AG09319 (cell line): ENCODE data around the gene ABCA4.
A peak's percentile ranks its signal among the peaks of the same experiment; 100 is the strongest.

Experiments
- DNase-seq: peaks from one replicate; pipeline ENCODE4 v3.0.0-alpha.2; 2010; ENCODE audit warnings: low read depth; ENCODE audit errors: extremely low read depth
- CTCF ChIP-seq: IDR thresholded peaks from 2 replicates; pipeline ENCODE4 v1.5.1; 2011; ENCODE audit warnings: low read depth, mild to moderate bottlenecking, inconsistent platforms, low read length, moderate library complexity

Gene ABCA4

GRCh38 chr1:94048413-94049164 is 72.4 kb downstream of the ABCA4 start:
- no peak for DNase-seq
- TF ChIP-seq CTCF = no peak

GRCh38 chr1:94047949-94048348 is 73.0 kb downstream of the ABCA4 start:
- TF ChIP-seq CTCF = no peak
- no peak for DNase-seq

GRCh38 chr1:94045465-94046056 is 75.4 kb downstream of the ABCA4 start:
- DNase-seq = peak; percentile 79
- TF ChIP-seq CTCF = peak; percentile 74

GRCh38 chr1:94044891-94045290 is 76.1 kb downstream of the ABCA4 start:
- TF ChIP-seq CTCF = no peak
- no peak for DNase-seq

DNA sequence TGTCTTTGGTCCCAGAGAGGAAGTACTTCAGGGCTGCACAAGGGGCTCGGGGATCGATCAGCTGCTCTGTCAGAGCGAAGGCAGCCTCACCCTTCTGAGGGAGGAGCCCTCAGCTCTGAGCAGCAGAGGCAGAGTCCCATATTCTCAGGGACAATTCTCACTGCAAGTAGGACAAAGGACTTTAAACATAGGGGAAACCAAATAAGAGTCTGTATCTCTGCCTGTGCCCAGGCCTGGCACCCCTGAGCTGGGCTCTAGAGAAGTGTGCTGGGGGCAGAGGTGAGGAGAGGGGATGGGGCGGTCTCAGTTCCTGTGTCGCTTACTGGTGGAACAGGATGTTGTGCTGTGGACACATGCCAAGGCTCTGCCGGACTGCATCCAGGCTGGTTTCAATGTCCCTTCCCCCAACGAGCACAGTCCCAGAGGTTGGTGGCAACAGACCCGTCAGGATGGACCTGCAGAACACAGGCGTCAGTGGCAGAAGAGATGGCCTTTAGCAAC is 76.6 kb downstream of the ABCA4 start:
- TF ChIP-seq CTCF = no peak
- DNase-seq = no peak

- TF ChIP-seq CTCF = no peak
- no peak for DNase-seq
Measured at GRCh38 chr1:94043738-94044289, 77.1 kb downstream of the ABCA4 start.

DNA sequence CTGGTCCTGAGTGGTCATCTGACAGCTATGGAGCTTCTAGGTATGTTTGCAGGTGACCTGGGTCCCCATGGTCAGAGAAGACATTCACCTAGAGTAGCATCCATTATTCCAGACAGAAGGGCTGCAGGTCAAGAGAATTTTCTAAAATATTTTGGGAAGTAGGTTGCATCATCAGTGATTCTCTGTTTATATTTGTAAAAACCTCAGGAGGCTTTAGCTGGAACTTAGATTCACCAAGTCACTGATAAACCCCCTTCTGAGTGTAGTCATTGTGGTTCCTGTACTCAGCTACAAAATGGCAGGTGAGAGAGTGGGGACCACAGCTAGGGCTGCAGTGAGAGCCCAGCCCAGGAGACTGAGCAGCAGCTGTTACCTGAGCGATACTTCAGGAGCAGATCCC is 78.6 kb downstream of the ABCA4 start:
- no peak for TF ChIP-seq CTCF
- DNase-seq = no peak
